ENCODE measurements around the gene PDGFA. TPM values are rescaled to one million over a fixed set of nuclear protein-coding genes. Genes with fewer than 3 reads are reported as not detected.

The PDGFA gene
- polyA plus RNA-seq, 1 donor (not counting 4 experiments of a cell fraction or from before 2014, with no cell fraction given) = 14.8 TPM

DNA sequence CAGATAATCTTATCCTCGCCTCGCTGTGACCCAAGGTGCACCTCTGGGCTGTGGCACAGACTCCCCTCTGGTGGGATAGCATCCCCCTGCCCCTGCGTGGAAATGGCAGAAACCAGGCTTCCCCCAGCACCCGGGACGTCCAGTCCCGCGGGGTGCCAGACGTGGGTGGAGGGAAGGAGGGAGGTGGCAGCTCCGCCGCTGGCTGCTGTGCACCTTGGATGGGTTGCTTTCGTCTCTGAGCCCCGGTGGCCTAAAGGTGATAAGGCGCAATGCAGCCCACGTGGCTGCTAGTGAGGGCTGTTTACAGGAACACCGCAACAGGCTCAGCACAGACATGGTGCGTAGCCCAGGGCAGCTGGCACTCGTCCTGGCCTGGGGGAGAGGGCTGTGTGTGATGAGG lies 13.6 kb upstream of the PDGFA start:
- Histone ChIP-seq H3K9ac (ENCODE audit: control insufficient read depth, extremely low read depth, insufficient read depth, low read length) (no peak overlapping the region), H3K27ac (ENCODE audit: control insufficient read depth, insufficient read depth, low read length) (no peak overlapping the region), H3K4me1 (ENCODE audit: control insufficient read depth, extremely low read depth, insufficient read depth, low read length) (peaks cover 7% of the 10 kb centered on the region), H3K4me3 (ENCODE audit: control insufficient read depth in 2 of 3, extremely low read depth in 1 of 3, insufficient read depth in 2 of 3, low read depth in 1 of 3, low read length in 3 of 3) (no peak overlapping the region), H3K4me2 (ENCODE audit: control insufficient read depth, extremely low read depth, insufficient read depth, low read depth, low read length) (no peak overlapping the region), H3K9me3 (ENCODE audit: control insufficient read depth, low read depth, low read length) (no peaks in the 10 kb centered on the region), H3K27me3 (ENCODE audit: control insufficient read depth, extremely low read depth, insufficient read depth, low read length) (peaks cover 5% of the 10 kb centered on the region), H3K9me1 (ENCODE audit: control insufficient read depth, extremely low read depth, insufficient read depth, low read length) (no peaks in the 10 kb centered on the region), H4K20me1 (ENCODE audit: control insufficient read depth, extremely low read depth, insufficient read depth, low read length) (no peaks in the 10 kb centered on the region), H3K79me2 (ENCODE audit: control insufficient read depth, insufficient read depth, low read length) (no peaks in the 10 kb centered on the region), H3K36me3 (ENCODE audit: control insufficient read depth in 2 of 2, extremely low read depth in 1 of 2, insufficient read depth in 2 of 2, low read length in 2 of 2) (no peaks in the 10 kb centered on the region), H2AFZ (ENCODE audit: control insufficient read depth, low read length) (no peak overlapping the region)
- TF ChIP-seq, protein P1, sequence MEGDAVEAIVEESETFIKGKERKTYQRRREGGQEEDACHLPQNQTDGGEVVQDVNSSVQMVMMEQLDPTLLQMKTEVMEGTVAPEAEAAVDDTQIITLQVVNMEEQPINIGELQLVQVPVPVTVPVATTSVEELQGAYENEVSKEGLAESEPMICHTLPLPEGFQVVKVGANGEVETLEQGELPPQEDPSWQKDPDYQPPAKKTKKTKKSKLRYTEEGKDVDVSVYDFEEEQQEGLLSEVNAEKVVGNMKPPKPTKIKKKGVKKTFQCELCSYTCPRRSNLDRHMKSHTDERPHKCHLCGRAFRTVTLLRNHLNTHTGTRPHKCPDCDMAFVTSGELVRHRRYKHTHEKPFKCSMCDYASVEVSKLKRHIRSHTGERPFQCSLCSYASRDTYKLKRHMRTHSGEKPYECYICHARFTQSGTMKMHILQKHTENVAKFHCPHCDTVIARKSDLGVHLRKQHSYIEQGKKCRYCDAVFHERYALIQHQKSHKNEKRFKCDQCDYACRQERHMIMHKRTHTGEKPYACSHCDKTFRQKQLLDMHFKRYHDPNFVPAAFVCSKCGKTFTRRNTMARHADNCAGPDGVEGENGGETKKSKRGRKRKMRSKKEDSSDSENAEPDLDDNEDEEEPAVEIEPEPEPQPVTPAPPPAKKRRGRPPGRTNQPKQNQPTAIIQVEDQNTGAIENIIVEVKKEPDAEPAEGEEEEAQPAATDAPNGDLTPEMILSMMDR (optimal IDR thresholded peaks at IDR 0.05 in 1 of 3, IDR thresholded peaks at IDR 0.05 in 1 of 3, conservative IDR thresholded peaks at IDR 0.05 in 1 of 3; ENCODE audit: extremely low read depth in 1 of 3, insufficient read depth in 2 of 3, low read length in 3 of 3) = no peak
- no peak for TF ChIP-seq EZH2 (IDR thresholded peaks at IDR 0.05; ENCODE audit: low read length)
- DNase-seq (ENCODE audit: low read depth, low spot score) (no peak), FAIRE-seq (no peak)
- dilution Hi-C loops (cut with MboI; ENCODE audit: extremely low pct_ligation_motif_present, low sequenced_read_pairs) = no loop called here

DNA sequence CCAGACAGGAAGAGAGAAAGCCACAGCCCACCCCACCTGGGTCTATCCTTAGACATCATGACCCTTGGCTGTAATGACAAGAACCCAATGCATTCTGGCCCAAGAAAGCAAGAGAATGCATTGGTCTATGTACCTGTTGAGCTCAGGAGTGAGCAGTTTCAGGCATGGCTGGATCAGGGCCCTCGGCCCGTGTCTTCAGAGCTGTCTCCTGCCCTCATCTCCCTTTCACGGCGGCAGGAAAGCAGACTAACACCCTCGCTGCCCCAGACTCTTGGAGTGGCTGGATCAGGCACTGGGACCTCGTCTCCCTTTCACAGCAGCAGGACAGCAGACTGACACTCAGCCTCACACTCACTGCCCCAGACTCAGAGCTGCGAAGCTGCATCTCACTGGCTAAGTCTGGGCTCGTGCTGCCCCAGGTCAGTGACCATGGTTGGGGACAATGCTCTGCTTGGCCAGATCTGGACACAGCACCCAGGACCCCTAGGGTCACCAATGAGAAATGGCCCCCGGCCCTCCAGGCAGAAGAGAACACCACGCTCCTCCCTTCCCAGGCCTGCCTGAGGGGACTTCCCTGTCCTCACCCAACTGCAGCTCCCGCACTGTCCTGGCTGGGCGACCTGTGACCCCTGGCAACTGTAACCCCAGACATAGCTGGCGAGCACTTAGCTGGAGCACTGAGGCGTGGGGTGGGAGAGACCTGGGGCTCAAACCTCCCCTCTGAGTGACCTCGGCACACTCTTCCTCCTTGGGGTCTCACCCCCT lies 12.9 kb upstream of the PDGFA start:
- DNase-seq (ENCODE audit: low read depth, low spot score) = no peak
- no peak overlapping the region for H3K4me3 ChIP-seq (ENCODE audit: control insufficient read depth in 2 of 3, extremely low read depth in 1 of 3, insufficient read depth in 2 of 3, low read depth in 1 of 3, low read length in 3 of 3)
- H3K4me2 ChIP-seq (ENCODE audit: control insufficient read depth, extremely low read depth, insufficient read depth, low read depth, low read length) = no peak overlapping the region
- H3K4me1 ChIP-seq (ENCODE audit: control insufficient read depth, extremely low read depth, insufficient read depth, low read length) = peaks cover 1% of the 10 kb centered on the region
- H3K36me3 ChIP-seq (ENCODE audit: control insufficient read depth in 2 of 2, extremely low read depth in 1 of 2, insufficient read depth in 2 of 2, low read length in 2 of 2) = no peaks in the 10 kb centered on the region
- H3K9me3 ChIP-seq (ENCODE audit: control insufficient read depth, low read depth, low read length) = no peaks in the 10 kb centered on the region
- no peak overlapping the region for H3K9ac ChIP-seq (ENCODE audit: control insufficient read depth, extremely low read depth, insufficient read depth, low read length)
- dilution Hi-C loops (cut with MboI; ENCODE audit: extremely low pct_ligation_motif_present, low sequenced_read_pairs) = no loop called here
- no peak for TF ChIP-seq EZH2 (IDR thresholded peaks at IDR 0.05; ENCODE audit: low read length)
- TF ChIP-seq, protein P1 (optimal IDR thresholded peaks at IDR 0.05 in 1 of 3, IDR thresholded peaks at IDR 0.05 in 1 of 3, conservative IDR thresholded peaks at IDR 0.05 in 1 of 3; ENCODE audit: extremely low read depth in 1 of 3, insufficient read depth in 2 of 3, low read length in 3 of 3) = no peak
- H4K20me1 ChIP-seq (ENCODE audit: control insufficient read depth, extremely low read depth, insufficient read depth, low read length) = no peaks in the 10 kb centered on the region
- no peaks in the 10 kb centered on the region for H3K9me1 ChIP-seq (ENCODE audit: control insufficient read depth, extremely low read depth, insufficient read depth, low read length)
- no peak overlapping the region for H3K27ac ChIP-seq (ENCODE audit: control insufficient read depth, insufficient read depth, low read length)
- H3K27me3 ChIP-seq (ENCODE audit: control insufficient read depth, extremely low read depth, insufficient read depth, low read length) = peaks cover 5% of the 10 kb centered on the region
- FAIRE-seq = no peak
- no peaks in the 10 kb centered on the region for H3K79me2 ChIP-seq (ENCODE audit: control insufficient read depth, insufficient read depth, low read length)
- H2AFZ ChIP-seq (ENCODE audit: control insufficient read depth, low read length) = no peak overlapping the region
